Lung (tissue), 12 donors: ENCODE measurements around the gene LRSAM1. TPM values are rescaled to one million over a fixed set of nuclear protein-coding genes. Genes with fewer than 3 reads are reported as not detected.

Source experiments
- ATAC-seq: fragments of 200-7000 bp; cut with Tn5 transposase; one replicate; pipeline ENCODE4 v1.9.1; 2020; ENCODE audit warnings: moderate number of reproducible peaks; ENCODE audit not compliant: insufficient read depth, low FRiP score
- DNase-seq, 3 donors: peaks; one replicate each; pipeline ENCODE4 v3.0.0-alpha.2; 2013 to 2017
- H3K27ac ChIP-seq, 2 donors: one replicate each; pipeline ENCODE4 v1.5.1; 2013; ENCODE audit warnings: mild to moderate bottlenecking in 2 of 2, moderate library complexity in 2 of 2, control low read depth in 1 of 2, inconsistent platforms in 1 of 2, low read depth in 1 of 2, low read length in 1 of 2
- H3K27me3 ChIP-seq, 3 donors: one replicate each; pipeline ENCODE4 v1.5.1; 2013; ENCODE audit warnings: low read length in 2 of 3; ENCODE audit not compliant: control insufficient read depth in 3 of 3, insufficient read depth in 3 of 3
- H3K36me3 ChIP-seq, 4 donors: one replicate each; pipeline ENCODE4 v1.5.1; 2013; ENCODE audit warnings: low read length in 4 of 4, mild to moderate bottlenecking in 1 of 4, moderate library complexity in 1 of 4; ENCODE audit not compliant: control insufficient read depth in 4 of 4, insufficient read depth in 4 of 4
- H3K4me1 ChIP-seq, 5 donors: one replicate each; pipeline ENCODE4 v1.5.1; 2013; ENCODE audit warnings: low read length in 5 of 5, mild to moderate bottlenecking in 2 of 5, moderate library complexity in 1 of 5; ENCODE audit not compliant: control insufficient read depth in 5 of 5, insufficient read depth in 5 of 5
- H3K4me3 ChIP-seq: one replicate; pipeline ENCODE4 v1.5.1; 2013; ENCODE audit warnings: mild to moderate bottlenecking, control low read depth, moderate library complexity
- H3K9ac ChIP-seq, 2 donors: one replicate each; pipeline ENCODE4 v1.5.1; 2013; ENCODE audit warnings: low read length in 2 of 2, control low read depth in 1 of 2; ENCODE audit not compliant: insufficient read depth in 1 of 2
- H3K9me3 ChIP-seq, 4 donors: one replicate each; pipeline ENCODE4 v1.5.1; 2013; ENCODE audit warnings: low read length in 3 of 4, mild to moderate bottlenecking in 1 of 4, moderate library complexity in 1 of 4; ENCODE audit not compliant: control insufficient read depth in 4 of 4, insufficient read depth in 3 of 4
- WGBS, 2 donors: extraction: QIAGEN DNeasy Blood & Tissue Kit; methylation state at CpG; one replicate each; pipeline ENCODE4 v1.1.7; 2013; 5-methylcytosine and 5-hydroxymethylcytosine counted together
- polyA plus RNA-seq, 2 donors: library from polyadenylated mRNA; stranded (reverse); fragments of 200-250 nt; gene quantifications; one replicate each; pipeline ENCODE4 v1.2.1, GENCODE V29; 2013
- total RNA-seq, 2 donors: library from RNA; depleted of rRNA in 1 of 2; stranded (reverse); fragments of >200 nt in 1 of 2; gene quantifications; one replicate each; pipeline ENCODE4 v1.2.1, GENCODE V29; 2014 to 2021
- TF ChIP-seq, protein P1 (sequence below): IDR thresholded peaks from 2 replicates; pipeline ENCODE4 v1.5.1; 2012; ENCODE audit warnings: mild to moderate bottlenecking; ENCODE audit errors: control extremely low read depth, extremely low read depth
- donor health status: control.
- donor health status: control.
- donor health status: Bipolar disorder and iron deficiency.
- donor health status: healthy.
- donor health status: DM: yes; HTN: yes; CAD: no.

LRSAM1 gene
- total and polyA plus RNA-seq, 4 donors = 13.5 to 24.5 (median 18.0) TPM

DNA sequence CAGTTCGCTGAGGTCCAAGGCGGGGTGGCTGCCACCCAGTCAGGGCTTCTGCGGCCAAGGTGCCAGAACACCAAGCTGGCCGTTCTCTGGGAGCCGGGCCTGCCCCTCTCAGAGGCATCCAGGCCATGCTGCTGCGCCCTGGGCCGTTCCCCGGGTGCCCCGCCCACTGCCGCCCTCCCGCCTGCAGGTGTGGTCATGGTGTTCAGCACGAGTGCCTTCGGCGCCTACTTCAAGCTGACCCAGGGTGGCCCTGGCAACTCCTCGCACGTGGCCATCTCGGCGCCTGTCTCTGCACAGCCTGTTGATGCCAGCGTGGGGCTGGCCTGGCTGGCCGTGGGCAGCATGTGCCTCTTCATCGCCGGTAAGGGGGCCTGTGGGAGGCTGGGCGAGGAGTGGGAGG, 46.7 kb upstream of the LRSAM1 start:
- TF ChIP-seq, protein P1, sequence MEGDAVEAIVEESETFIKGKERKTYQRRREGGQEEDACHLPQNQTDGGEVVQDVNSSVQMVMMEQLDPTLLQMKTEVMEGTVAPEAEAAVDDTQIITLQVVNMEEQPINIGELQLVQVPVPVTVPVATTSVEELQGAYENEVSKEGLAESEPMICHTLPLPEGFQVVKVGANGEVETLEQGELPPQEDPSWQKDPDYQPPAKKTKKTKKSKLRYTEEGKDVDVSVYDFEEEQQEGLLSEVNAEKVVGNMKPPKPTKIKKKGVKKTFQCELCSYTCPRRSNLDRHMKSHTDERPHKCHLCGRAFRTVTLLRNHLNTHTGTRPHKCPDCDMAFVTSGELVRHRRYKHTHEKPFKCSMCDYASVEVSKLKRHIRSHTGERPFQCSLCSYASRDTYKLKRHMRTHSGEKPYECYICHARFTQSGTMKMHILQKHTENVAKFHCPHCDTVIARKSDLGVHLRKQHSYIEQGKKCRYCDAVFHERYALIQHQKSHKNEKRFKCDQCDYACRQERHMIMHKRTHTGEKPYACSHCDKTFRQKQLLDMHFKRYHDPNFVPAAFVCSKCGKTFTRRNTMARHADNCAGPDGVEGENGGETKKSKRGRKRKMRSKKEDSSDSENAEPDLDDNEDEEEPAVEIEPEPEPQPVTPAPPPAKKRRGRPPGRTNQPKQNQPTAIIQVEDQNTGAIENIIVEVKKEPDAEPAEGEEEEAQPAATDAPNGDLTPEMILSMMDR = no peak
- WGBS, 2 donors = 95 to 96% methylated on average over 21 to 23 of the region's 23 CpGs
- Histone ChIP-seq H3K36me3 (peaks cover 0 to 38% (median 22%) of the 10 kb centered on the region in 4 donors), H3K27me3 (no peaks in the 10 kb centered on the region), H3K27ac (no peak overlapping the region), H3K4me1 (peaks cover 0 to 3% (median 0%) of the 10 kb centered on the region in 5 donors), H3K9me3 (no peaks in the 10 kb centered on the region), H3K9ac (no peak overlapping the region), H3K4me3 (no peak overlapping the region)
- no peak for ATAC-seq
- no peak for DNase-seq

DNA sequence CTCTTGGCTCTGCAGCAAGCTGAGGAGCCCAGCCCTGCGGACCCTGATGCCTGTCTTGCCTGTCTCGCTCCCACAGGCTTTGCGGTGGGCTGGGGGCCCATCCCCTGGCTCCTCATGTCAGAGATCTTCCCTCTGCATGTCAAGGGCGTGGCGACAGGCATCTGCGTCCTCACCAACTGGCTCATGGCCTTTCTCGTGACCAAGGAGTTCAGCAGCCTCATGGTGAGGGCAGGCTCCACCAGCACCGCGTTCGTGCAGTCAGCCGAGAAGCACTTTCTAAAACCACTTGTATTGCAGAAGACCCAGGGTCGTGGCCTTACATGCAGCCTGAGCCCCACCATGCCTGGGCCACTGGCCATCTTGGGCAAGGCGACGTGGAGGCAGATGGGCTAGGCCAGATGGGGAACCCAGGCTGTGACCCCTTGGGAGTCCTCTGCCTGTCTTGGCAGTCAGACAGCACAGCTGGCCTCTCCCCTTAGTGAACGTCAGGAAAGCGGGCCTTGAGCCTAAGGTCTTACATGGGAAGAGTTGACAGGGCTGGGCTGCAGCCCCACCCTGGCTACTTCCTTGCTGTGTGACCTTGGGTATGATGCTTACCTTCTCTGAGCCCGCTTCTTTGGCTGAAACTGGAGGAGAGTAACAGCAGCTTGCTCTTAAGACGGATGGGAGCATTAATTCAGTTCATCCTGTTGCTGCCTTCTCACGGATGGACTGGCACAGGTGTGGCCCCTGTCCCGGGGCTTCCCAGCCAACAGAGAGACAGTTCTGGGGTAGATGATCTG, 45.8 kb upstream of the LRSAM1 start:
- H3K36me3 ChIP-seq = peaks cover 0 to 38% (median 22%) of the 10 kb centered on the region in 4 donors
- H3K4me3 ChIP-seq = no peak overlapping the region
- TF ChIP-seq, protein P1 = no peak
- WGBS, 2 donors = 91 to 96% methylated on average over 20 of the region's 20 CpGs
- H3K27me3 ChIP-seq = no peaks in the 10 kb centered on the region
- ATAC-seq (no peak), DNase-seq (no peak)
- H3K9me3 ChIP-seq = no peaks in the 10 kb centered on the region
- no peak overlapping the region for H3K27ac ChIP-seq
- H3K4me1 ChIP-seq = peaks cover 0 to 3% (median 0%) of the 10 kb centered on the region in 5 donors
- no peak overlapping the region for H3K9ac ChIP-seq

DNA sequence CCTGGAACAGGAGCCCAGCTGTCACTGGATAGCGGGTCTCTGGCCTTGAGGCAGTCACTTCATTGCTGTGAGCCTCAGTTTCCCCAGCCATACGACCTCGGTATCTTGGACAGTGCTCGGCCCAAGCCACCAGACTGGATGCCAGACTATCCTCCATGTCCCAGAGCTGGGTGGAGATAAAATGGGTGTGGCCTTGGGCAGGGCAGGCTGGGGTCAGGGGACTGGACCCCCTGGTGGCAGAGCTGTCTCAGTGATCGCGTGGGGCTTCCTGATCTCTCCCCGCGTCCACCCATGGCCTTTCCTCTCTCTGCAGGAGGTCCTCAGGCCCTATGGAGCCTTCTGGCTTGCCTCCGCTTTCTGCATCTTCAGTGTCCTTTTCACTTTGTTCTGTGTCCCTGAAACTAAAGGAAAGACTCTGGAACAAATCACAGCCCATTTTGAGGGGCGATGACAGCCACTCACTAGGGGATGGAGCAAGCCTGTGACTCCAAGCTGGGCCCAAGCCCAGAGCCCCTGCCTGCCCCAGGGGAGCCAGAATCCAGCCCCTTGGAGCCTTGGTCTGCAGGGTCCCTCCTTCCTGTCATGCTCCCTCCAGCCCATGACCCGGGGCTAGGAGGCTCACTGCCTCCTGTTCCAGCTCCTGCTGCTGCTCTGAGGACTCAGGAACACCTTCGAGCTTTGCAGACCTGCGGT, 44.4 kb upstream of the LRSAM1 start:
- H3K4me3 ChIP-seq = no peak overlapping the region
- TF ChIP-seq, protein P1 = no peak
- peaks cover 0 to 35% (median 21%) of the 10 kb centered on the region in 4 donors for H3K36me3 ChIP-seq
- H3K9me3 ChIP-seq = no peaks in the 10 kb centered on the region
- H3K27me3 ChIP-seq = no peaks in the 10 kb centered on the region
- no peak for DNase-seq
- peaks cover 0 to 3% (median 0%) of the 10 kb centered on the region in 5 donors for H3K4me1 ChIP-seq
- H3K9ac ChIP-seq = no peak overlapping the region
- WGBS, 2 donors = 86 to 94% methylated on average over 13 of the region's 13 CpGs
- no peak overlapping the region for H3K27ac ChIP-seq
- no peak for ATAC-seq
